HG02870 (cell line): Measurements from ENCODE around the gene CHI3L1.

ENCODE experiments used
- ATAC-seq: cut with Tn5 transposase; IDR thresholded peaks from one replicate; pipeline ENCODE4 v1.9.1; 2021; ENCODE audit warnings: mild to moderate bottlenecking, moderate library complexity; ENCODE audit not compliant: unreplicated experiment

Gene CHI3L1

DNA sequence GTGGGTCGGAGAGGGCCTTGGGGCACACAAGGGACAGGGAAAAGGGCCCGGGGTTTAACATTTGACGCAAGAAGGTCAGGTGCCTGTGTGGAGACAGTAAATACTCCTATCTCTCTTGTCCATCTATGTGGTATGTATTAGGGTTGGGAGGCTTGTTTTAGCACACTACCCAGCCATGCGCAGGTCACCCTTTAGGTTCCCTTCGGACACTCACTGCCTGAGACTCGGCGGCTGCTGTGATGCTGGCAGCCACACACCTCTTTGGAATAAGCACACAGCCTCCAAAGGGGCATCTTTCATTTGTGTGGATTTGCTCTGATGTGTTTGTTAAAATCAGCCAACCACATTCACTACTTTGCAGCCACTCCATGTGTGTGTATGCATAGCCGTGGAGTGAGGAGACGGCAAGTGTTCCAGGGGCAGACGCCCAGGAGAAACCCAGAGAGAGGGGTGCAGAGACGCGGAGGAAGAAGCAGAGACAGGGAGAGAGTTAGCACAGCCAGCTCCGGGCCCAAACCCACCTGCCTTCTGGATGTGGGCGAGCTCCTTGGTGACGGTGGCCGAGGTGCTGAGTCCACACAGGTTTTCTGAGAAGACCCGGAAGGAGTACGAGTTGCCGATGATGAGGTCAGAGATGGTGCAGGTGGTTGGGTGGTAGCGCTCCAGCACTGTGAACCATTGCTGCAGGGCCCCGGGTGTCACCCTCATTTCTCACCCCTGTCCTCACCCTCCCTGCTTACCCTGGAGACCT is 16.6 kb downstream of the CHI3L1 start:
- ATAC-seq: no peak

- ATAC-seq: no peak
Measured at GRCh38 chr1:203168991-203169390, 17.5 kb downstream of the CHI3L1 start.

- no peak for ATAC-seq
Measured at GRCh38 chr1:203168256-203168786, 18.2 kb downstream of the CHI3L1 start.

DNA sequence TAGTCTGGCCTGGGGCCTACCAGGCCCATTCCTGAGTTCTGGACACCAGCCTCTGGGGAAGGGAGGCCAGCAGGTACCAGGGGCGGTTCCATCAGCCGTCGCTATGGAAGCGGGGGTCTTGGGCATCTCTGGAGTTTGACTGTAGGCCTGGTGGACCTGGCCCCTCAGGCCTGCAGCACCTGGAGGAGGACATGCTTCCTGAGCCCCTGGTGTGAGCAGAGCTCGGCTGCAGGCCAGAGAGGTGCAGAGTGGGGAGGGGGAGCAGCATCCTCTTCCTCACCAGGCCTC is 18.6 kb downstream of the CHI3L1 start:
- ATAC-seq: no peak

- no peak for ATAC-seq
Measured at GRCh38 chr1:203167026-203167912, 19.2 kb downstream of the CHI3L1 start.

DNA sequence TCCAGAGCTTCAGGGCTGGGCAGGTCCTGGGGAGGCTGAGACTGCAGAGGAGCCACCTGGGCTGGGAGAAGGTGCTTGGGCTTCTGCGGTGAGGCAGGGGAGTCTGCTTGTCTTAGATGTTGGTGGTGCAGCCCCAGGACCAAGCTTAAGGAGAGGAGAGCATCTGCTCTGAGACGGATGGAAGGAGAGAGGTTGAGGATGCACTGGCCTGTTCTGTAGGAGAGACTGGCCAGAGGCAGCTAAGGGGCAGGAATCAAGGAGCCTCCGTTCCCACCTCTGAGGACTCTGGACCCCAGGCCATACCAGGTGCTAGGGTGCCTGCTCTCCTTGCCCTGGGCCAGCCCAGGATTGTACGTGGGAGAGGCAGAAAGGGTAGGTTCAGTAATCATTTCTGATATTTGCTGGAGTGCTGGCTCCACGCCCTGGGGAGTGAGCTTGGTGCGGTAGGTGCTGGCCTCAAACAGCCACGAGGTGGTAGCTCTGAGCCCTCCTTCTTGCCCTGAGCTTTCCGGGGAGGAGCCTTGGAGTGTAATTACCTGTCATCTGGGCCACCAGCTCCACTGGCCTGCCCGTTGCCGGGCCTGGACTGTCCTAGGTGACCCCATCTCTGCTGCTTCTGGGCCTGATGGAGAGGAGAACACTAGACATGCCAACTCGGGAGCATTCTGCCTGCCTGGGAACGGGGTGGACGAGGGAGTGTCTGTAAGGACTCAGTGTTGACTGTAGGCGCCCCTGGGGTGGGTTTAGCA is 20.1 kb downstream of the CHI3L1 start:
- no peak for ATAC-seq

DNA sequence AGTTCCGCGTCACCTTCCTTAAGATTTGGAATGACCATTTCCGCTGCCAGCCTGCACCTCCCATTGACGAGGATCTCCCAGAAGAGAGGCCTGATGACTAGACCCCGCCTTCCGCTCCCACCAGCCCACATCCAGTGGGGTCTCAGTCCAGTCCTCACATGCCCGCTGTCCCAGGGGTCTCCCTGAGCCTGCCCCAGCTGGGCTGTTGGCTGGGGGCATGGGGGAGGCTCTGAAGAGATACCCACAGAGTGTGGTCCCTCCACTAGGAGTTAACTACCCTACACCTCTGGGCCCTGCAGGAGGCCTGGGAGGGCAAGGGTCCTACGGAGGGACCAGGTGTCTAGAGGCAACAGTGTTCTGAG is 20.7 kb downstream of the CHI3L1 start:
- no peak for ATAC-seq

GRCh38 chr1:203165101-203165799 is 21.3 kb downstream of the CHI3L1 start:
- ATAC-seq: no peak

- no peak for ATAC-seq
Measured at GRCh38 chr1:203163891-203164635, 22.4 kb downstream of the CHI3L1 start.

DNA sequence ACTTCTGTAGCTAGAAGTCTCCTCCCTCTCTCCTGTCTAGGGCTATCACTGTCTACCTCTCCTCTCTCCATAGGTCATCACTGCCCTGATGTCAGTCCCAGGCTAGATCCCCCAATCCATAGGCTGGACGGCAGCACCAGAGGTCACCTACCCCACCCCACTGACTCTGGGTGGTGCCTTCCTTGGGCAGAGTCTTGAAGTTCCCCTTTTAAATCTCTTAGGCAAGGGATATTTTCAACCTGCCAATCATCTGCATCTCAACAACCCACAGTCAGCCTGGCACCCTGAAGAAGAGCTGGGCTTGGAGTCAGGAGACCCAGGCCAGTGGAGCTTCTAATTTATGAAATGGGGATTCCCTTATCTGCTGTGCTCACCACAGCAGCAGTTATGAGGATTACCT is 24.1 kb downstream of the CHI3L1 start:
- no peak for ATAC-seq

DNA sequence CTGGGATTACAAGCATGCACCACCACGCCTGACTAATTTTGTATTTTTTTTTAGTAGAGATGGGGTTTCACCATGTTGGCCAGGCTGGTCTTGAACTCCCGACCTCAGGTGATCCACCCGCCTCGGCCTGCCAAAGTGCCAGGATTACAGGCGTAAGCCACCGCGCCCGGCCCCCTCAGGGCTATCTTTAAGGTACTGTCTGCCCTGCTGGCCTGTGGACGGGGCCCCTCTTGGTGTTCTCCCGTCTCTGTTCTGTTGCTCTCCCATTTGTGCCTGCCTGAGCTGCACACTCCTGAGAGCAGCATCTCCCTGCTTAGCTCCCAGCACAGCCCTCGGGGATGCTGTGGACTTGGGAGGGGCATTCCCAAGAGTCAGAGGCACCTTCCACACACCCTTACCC is 24.8 kb downstream of the CHI3L1 start:
- ATAC-seq: no peak

DNA sequence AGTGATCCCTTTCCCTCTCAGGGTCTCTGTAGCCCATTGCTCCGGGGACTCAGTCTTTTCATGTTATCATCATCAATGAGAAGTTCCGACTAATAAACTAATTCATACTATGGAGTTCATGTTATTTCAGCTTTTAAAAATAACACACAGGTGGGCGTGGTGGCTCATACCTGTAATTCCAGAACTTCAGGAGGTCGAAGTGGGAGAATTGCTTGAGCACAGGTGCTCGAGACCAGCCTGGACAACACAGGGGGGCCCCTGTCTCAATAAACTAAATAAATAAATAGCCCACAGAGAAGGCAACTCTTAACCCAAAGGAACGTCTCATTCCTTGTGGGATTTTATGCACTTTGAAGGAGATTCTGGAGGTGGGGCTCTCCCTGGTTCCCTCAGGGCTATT is 25.3 kb downstream of the CHI3L1 start:
- no peak for ATAC-seq

DNA sequence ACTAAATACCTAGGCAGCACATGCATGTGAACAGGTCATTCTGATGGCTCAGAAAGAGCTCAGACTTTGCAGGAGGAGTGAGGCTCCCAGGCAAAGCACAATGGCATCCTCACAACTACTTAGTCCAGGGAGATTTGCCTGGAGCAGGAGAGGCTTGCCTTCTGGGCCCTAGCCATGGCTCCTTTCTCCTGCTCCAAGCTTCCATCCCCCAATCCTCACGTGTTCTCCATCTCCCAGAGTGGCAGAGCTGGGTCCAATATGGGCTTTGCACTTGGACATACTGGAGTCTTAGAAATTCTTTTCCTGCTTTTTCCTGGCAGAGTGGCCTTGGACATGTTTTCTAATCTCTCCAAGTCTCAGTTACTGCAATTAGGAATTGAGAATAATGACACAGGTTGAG is 26.7 kb downstream of the CHI3L1 start:
- ATAC-seq: no peak

DNA sequence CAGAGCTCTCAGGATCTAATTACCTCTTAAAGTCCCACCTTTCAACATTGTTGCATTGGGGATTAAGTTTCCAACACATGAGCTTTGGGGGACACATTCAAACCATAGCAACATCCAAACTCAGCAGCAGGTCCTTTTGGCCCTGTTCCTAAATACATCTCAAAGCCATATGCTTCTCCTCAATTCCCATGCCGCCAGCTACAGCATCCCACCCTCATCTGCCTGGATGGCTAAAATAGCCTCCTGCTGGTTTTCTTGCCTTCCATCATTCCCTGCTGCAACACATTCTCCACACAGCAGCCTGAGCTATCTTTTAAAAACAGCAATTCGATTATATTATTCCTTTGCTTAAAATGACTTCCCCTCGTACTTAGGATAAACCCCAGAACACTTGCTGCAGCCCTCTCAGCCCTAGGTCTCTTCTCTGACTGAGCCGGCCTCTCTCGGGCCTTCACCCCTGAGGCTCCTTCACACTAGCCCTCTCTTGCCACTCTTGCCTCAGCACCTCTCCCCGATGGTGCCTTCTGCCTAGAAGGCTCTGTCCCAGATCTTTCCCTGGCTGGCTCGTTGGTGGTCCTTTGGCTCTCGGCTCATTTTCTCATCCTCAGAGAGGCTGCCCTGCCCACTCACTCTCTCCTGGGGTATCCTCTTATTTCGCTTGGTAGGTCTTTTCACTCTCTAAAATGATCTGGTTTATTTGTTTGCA is 27.4 kb downstream of the CHI3L1 start:
- ATAC-seq: no peak

DNA sequence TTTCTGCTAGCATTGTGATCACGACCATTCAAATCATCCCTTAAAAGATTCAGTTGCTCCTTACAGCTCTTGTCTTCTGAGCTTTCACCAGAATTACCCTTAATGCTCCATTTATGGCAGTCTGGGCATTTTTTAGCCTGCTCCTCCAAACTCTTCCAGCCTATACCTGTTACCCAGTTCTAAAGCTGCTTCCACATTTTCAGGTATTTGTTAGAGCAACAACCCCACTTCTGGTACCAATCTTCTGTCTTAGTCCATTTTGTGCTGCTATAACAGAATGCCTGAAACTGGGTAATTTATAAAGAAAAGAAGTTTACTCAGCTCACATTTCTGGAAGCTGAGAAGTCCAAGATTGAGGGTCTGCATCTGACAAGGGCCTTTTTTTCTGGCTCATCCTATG is 28.1 kb downstream of the CHI3L1 start:
- no peak for ATAC-seq

DNA sequence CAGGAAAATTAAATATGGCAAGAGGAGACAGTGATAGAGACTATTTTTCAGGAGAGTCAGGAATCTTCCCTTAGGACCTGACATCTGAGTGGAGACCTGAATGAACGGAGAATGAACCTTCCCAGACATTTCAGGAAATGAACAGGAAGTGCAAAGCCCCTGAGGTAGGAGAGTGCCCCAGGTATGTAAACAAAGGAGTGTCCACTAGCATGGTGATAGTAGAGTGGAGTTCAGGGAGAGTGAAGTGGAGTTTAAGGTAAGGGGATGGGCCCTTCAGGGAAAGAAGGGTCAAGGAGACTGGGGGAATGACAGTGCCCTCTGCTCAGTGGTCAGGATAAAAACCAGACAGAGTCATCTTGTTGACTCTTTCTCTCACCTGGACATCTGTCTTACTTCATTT is 30.2 kb downstream of the CHI3L1 start:
- ATAC-seq: no peak

DNA sequence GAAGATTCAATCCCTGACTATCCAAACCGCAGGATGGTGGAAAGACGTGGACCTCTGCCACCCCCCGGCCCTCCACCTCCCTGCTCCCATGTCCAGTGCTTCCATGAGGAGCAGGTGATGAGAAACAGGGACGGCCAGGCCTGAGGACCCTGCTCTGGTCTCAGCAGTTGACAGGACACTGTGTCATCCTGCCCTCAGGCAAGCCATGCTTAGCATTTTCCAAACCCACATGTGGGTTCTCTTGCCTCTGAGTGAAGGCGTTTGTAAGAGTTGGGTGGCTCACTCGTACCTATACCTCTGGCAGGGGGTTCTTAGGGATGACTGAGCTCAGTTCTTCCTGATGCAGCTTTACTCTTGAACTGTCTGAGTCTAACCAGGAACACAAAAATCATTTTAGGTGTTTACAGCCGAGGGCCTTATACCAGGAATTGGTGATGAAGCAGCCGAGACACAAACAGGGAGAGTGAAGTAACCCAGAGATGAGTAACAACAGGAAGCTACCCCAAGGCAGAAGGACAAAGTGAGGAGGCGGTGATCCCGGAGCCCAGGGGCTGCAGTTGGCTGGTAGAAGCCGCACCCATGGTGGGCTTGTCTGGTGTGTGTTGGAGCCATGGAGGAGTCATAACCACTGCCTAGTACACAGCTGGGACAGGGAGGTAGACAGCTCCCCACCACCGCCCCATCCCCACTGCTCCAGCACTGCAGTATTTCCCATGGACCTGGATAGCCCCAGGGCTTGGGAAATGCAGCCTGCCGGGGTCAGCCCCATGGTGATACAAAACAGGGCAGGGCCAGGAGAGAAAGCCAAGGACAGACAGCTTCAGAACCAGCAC is 32.3 kb downstream of the CHI3L1 start:
- no peak for ATAC-seq

GRCh38 chr1:203153051-203153988 is 33.2 kb downstream of the CHI3L1 start:
- ATAC-seq: no peak
